Keratinocyte (primary cell): Measurements from ENCODE around the gene PFAS.

Source experiments
- EZH2 ChIP-seq: IDR thresholded peaks from one replicate; pipeline ENCODE4 v1.6.1; 2012; ENCODE audit warnings: inconsistent platforms, mild to moderate bottlenecking, low read length, moderate library complexity
- TF ChIP-seq, protein P1 (sequence below), 3 experiments: IDR thresholded peaks in 1 of 3; conservative IDR thresholded peaks in 1 of 3; optimal IDR thresholded peaks in 1 of 3; 2 replicates in 2 of 3; 3 replicates in 1 of 3; pipeline versions ENCODE3 to v1.5.1; 2011; ENCODE audit warnings: low read length in 3 of 3, mild to moderate bottlenecking in 3 of 3, moderate library complexity in 2 of 3, control low read depth in 1 of 3, inconsistent platforms in 1 of 3; ENCODE audit not compliant: insufficient read depth in 2 of 3; ENCODE audit errors: extremely low read depth in 1 of 3

DNA sequence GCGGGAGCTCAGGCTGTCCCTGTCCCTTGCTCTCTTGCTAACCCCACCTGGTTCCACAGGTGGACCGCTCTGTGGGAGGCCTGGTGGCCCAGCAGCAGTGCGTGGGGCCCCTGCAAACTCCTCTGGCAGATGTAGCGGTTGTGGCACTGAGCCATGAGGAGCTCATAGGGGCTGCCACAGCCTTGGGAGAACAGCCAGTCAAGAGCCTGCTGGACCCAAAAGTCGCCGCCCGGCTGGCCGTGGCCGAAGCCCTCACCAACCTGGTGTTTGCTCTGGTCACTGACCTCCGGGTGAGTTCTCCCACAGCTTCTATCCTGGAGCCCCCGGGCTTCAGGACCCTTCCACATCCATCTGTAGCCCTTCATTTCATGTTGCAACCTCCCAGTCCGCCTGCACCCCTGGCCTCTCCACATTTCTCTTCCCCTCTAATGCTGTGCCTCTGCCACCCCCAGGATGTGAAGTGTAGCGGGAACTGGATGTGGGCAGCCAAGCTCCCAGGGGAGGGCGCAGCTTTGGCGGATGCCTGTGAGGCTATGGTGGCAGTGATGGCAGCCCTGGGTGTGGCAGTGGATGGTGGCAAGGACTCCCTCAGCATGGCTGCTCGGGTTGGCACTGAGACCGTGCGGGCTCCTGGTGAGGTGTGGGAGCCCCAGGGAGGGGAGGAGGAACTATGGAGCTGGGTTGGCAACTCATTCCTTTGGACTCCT is 15.9 kb downstream of the PFAS start:
- TF ChIP-seq, protein P1, sequence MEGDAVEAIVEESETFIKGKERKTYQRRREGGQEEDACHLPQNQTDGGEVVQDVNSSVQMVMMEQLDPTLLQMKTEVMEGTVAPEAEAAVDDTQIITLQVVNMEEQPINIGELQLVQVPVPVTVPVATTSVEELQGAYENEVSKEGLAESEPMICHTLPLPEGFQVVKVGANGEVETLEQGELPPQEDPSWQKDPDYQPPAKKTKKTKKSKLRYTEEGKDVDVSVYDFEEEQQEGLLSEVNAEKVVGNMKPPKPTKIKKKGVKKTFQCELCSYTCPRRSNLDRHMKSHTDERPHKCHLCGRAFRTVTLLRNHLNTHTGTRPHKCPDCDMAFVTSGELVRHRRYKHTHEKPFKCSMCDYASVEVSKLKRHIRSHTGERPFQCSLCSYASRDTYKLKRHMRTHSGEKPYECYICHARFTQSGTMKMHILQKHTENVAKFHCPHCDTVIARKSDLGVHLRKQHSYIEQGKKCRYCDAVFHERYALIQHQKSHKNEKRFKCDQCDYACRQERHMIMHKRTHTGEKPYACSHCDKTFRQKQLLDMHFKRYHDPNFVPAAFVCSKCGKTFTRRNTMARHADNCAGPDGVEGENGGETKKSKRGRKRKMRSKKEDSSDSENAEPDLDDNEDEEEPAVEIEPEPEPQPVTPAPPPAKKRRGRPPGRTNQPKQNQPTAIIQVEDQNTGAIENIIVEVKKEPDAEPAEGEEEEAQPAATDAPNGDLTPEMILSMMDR (optimal IDR thresholded peaks at IDR 0.05 in 1 of 3, IDR thresholded peaks at IDR 0.05 in 1 of 3, conservative IDR thresholded peaks at IDR 0.05 in 1 of 3; ENCODE audit: extremely low read depth in 1 of 3, insufficient read depth in 2 of 3, low read length in 3 of 3), result no peak
- TF ChIP-seq EZH2, result no peak
